Placental pericyte (primary cell): ENCODE results near the gene FOXQ1. TPM values are rescaled to one million over a fixed set of nuclear protein-coding genes. Genes with fewer than 3 reads are reported as not detected.

Experiments
- total RNA-seq: library from RNA; depleted of rRNA; stranded (reverse); fragments of >200 nt; gene quantifications from 2 replicates; pipeline ENCODE4 v1.2.3, GENCODE V29; 2012

The FOXQ1 gene, protein sequence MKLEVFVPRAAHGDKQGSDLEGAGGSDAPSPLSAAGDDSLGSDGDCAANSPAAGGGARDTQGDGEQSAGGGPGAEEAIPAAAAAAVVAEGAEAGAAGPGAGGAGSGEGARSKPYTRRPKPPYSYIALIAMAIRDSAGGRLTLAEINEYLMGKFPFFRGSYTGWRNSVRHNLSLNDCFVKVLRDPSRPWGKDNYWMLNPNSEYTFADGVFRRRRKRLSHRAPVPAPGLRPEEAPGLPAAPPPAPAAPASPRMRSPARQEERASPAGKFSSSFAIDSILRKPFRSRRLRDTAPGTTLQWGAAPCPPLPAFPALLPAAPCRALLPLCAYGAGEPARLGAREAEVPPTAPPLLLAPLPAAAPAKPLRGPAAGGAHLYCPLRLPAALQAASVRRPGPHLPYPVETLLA
- total RNA-seq, result 5.0 and 5.5 TPM in 2 replicates

DNA sequence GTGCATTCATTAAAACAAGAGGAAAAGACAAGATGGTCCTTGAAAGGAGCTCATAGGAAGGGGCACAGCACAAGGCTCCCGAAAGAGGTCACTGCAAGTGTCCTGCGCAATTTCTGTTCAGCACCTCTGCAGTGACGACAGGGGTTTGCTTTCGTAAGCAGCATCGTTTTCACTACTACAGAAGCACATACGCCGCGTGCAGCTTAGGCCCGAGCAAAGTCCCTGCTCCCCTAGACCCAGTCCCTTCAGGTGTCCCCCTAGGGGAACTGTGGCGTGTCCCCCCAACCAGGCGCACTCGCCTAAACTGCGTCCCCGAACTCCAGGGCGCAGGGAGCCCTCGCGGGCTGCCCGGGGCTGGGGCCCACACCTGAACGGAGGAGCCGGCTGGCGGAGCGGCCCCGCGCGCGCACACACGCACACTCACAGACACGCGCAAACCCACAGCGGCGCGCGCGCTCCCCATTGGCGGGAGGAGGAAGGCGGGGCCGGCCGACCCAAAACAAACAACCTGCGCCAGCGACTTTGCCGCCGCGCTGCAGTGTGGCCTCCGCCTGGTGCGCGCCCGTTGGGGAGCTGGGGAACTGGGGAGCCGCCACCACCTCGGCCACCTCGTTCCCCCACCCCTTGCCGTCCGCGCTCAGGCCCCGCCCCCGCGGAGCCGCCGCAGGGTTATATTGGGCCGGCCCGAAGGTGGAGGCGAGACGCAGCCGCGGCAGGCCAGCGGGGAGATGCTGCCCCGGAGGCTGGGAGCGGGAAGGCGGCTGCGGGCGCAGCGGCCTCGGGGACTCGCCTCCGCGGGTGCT, at the start of gene FOXQ1:
Gene FOXQ1 (plus strand): TSS at position 699 of the 803 bp plus-strand sequence. CDS start 607 bp downstream, outside the sequence.

Other genes with a start within 250 kb of the FOXQ1 start
- gene FOXF2, start 77.5 kb downstream of the FOXQ1 start, total RNA-seq, result 3.1 and 4.6 TPM in 2 replicates